ENCODE data around the gene MAPT. TPM values are rescaled to one million over a fixed set of nuclear protein-coding genes. Genes with fewer than 3 reads are reported as not detected.
"Not testable (repeated sequence)": the region's sequence is repeated elsewhere in the genome, so short reads cannot be mapped to it uniquely, and the experiment has no call there.

Gene MAPT
- total and polyA plus RNA-seq, 4 donors = 0.27 to 3.8 (median 1.8) TPM

DNA sequence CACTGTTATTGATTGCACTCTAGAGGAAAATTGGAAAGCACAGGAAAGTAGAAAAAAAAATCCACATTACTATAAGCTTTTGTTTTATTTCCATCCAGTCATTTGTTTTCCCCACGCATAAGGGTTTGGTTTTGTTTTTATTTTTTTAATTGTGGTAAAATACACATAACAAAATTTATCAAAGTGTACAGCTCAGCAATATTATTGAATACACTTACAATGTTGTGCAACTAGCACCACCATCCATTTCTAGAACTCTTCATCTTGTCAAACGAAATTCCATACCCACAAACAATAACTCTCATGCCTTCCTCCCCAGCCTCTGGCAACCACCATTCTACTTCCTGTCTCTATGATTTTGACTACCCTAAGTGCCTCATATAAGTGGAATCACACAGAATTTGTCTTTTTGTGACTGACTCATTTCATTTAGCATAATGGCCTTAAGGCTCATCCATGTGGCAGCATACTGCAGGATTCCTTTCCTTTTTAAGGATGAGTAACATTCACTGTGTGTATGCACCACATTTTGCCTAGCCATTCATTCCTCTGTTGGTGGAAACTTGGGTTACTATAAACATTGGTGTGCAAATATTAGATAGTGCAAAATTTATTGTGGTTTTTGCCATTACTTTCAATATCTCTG is 38.5 kb upstream of the MAPT start:
- WGBS, 2 donors = 63% methylated on average over 2 of the region's 2 CpGs
- Histone ChIP-seq H3K9me3 (ENCODE audit: control insufficient read depth in 4 of 4, insufficient read depth in 3 of 4, low read length in 3 of 4) (peaks cover 0 to 7% (median 0%) of the 10 kb centered on the region in 4 donors), H3K27ac (ENCODE audit: low read depth in 1 of 2, low read length in 1 of 2) (no peak overlapping the region), H3K36me3 (ENCODE audit: control insufficient read depth in 4 of 4, insufficient read depth in 4 of 4, low read length in 4 of 4) (no peaks in the 10 kb centered on the region), H3K4me3 (no peak overlapping the region), H3K27me3 (ENCODE audit: control insufficient read depth in 3 of 3, insufficient read depth in 3 of 3, low read length in 2 of 3) (peaks cover 3 to 9% (median 4%) of the 10 kb centered on the region in 3 donors), H3K4me1 (ENCODE audit: control insufficient read depth in 5 of 5, insufficient read depth in 5 of 5, low read length in 5 of 5) (no peaks in the 10 kb centered on the region), H3K9ac (ENCODE audit: insufficient read depth in 1 of 2, low read length in 2 of 2) (no peak overlapping the region)
- ATAC-seq (ENCODE audit: insufficient read depth, low FRiP score) = no peak
- TF ChIP-seq, protein P1, sequence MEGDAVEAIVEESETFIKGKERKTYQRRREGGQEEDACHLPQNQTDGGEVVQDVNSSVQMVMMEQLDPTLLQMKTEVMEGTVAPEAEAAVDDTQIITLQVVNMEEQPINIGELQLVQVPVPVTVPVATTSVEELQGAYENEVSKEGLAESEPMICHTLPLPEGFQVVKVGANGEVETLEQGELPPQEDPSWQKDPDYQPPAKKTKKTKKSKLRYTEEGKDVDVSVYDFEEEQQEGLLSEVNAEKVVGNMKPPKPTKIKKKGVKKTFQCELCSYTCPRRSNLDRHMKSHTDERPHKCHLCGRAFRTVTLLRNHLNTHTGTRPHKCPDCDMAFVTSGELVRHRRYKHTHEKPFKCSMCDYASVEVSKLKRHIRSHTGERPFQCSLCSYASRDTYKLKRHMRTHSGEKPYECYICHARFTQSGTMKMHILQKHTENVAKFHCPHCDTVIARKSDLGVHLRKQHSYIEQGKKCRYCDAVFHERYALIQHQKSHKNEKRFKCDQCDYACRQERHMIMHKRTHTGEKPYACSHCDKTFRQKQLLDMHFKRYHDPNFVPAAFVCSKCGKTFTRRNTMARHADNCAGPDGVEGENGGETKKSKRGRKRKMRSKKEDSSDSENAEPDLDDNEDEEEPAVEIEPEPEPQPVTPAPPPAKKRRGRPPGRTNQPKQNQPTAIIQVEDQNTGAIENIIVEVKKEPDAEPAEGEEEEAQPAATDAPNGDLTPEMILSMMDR (IDR thresholded peaks at IDR 0.05; ENCODE audit: control extremely low read depth, extremely low read depth) = no peak
- DNase-seq = no peak

DNA sequence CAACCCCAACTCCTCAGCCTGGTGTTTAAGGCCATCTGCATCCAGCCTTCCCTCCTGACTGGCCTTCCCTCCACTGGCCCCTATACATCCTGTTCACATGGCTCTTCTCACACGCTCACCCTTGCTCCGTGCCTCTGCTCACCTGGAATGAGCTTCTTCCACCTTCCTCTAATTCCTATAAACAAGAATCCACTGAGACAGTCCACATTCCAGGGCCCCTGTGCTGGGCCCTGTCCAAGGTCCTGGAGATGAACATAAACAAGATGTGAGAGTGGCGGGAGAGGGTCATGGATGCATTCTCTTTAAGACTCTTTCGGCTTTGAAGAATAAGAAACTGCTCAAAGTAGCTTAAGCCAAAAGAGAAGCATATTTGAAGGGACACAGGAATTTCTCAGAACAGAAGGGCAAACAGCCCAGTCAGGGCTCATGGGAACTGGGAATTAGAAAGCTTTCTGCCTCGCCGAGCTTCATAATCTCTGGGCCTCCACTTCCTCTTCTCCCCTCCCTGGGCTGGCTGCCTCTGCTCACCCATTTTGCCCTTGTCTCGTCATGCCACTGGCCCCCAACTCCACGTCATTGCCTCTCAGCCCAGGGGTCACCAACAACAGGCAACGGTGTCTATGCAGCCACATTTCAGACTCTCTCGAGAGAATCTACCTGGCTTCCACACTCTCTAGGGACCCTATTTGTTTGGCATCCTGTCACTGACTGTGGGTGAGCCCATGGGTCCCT is 36.2 kb upstream of the MAPT start:
- DNase-seq = peak; percentile 46 to 54 (median 47)
- 39 to 50% methylated on average over 10 of the region's 10 CpGs for WGBS, 2 donors
- peaks cover 0 to 4% (median 3%) of the 10 kb centered on the region in 3 donors for H3K27me3 ChIP-seq (ENCODE audit: control insufficient read depth in 3 of 3, insufficient read depth in 3 of 3, low read length in 2 of 3)
- no peaks in the 10 kb centered on the region for H3K36me3 ChIP-seq (ENCODE audit: control insufficient read depth in 4 of 4, insufficient read depth in 4 of 4, low read length in 4 of 4)
- no peak overlapping the region for H3K27ac ChIP-seq (ENCODE audit: low read depth in 1 of 2, low read length in 1 of 2)
- TF ChIP-seq, protein P1 (IDR thresholded peaks at IDR 0.05; ENCODE audit: control extremely low read depth, extremely low read depth) = no peak
- no peaks in the 10 kb centered on the region for H3K4me1 ChIP-seq (ENCODE audit: control insufficient read depth in 5 of 5, insufficient read depth in 5 of 5, low read length in 5 of 5)
- peaks cover 0 to 6% (median 0%) of the 10 kb centered on the region in 4 donors for H3K9me3 ChIP-seq (ENCODE audit: control insufficient read depth in 4 of 4, insufficient read depth in 3 of 4, low read length in 3 of 4)
- no peak overlapping the region for H3K4me3 ChIP-seq
- no peak for ATAC-seq (ENCODE audit: insufficient read depth, low FRiP score)
- no peak overlapping the region for H3K9ac ChIP-seq (ENCODE audit: insufficient read depth in 1 of 2, low read length in 2 of 2)

DNA sequence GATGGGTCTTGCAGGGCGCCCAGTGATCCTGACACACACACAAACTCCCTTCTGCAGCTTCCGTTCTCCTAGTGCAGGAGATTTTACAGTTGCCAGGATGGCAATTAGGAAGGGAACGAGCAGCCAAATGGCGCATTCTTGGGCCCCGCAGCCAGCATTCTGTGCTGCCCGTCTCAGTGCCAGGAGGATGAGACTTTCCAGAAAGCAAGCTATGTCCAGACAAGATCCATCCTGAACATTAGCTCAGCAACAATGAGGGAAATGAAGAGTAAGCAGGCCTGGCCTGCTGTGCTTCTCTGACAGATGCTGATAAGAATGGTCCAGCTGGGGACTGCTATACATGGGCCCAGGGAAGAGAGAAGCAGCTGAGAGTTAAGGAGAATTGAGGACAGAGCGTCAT is 33.2 kb upstream of the MAPT start:
- 83 to 89% methylated on average over 7 of the region's 7 CpGs for WGBS, 2 donors

DNA sequence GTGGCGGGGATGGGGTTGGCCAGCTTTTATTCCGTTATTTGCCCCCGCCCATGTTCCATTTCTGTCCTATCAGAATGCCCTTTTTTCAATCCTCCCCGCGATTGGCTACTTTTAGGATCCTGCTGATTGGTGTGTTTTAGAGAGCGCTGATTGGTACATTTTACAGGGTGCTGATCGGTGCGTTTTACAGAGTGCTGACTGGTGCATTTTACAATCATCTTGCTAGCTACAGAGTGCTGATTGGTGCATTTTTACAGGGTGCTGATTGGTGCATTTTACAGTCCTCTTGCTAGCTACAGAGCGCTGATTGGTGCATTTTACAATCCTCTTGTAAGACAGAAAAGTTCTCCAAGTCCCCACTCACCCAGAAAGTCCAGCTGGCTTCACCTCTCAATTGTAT is 32.2 kb upstream of the MAPT start:
- H3K4me1 ChIP-seq (ENCODE audit: control insufficient read depth in 5 of 5, insufficient read depth in 5 of 5, low read length in 5 of 5); H3K36me3 ChIP-seq (ENCODE audit: control insufficient read depth in 4 of 4, insufficient read depth in 4 of 4, low read length in 4 of 4); H3K4me3 ChIP-seq; DNase-seq; H3K27me3 ChIP-seq (ENCODE audit: control insufficient read depth in 3 of 3, insufficient read depth in 3 of 3, low read length in 2 of 3); H3K9ac ChIP-seq (ENCODE audit: insufficient read depth in 1 of 2, low read length in 2 of 2); ATAC-seq (ENCODE audit: insufficient read depth, low FRiP score); H3K9me3 ChIP-seq (ENCODE audit: control insufficient read depth in 4 of 4, insufficient read depth in 3 of 4, low read length in 3 of 4); H3K27ac ChIP-seq (ENCODE audit: low read depth in 1 of 2, low read length in 1 of 2): not testable (repeated sequence)
- 77 to 86% methylated on average over 9 of the region's 9 CpGs for WGBS, 2 donors

More for the DNA sequence above, 33.2 kb upstream of the MAPT start:
- H3K4me1 ChIP-seq (ENCODE audit: control insufficient read depth in 5 of 5, insufficient read depth in 5 of 5, low read length in 5 of 5) = no peaks in the 10 kb centered on the region
- no peak for DNase-seq
- H3K9me3 ChIP-seq (ENCODE audit: control insufficient read depth in 4 of 4, insufficient read depth in 3 of 4, low read length in 3 of 4) = peaks cover 0 to 2% (median 0%) of the 10 kb centered on the region in 4 donors
- peaks cover 4 to 9% (median 5%) of the 10 kb centered on the region in 3 donors for H3K27me3 ChIP-seq (ENCODE audit: control insufficient read depth in 3 of 3, insufficient read depth in 3 of 3, low read length in 2 of 3)
- H3K36me3 ChIP-seq (ENCODE audit: control insufficient read depth in 4 of 4, insufficient read depth in 4 of 4, low read length in 4 of 4) = no peaks in the 10 kb centered on the region
- no peak overlapping the region for H3K27ac ChIP-seq (ENCODE audit: low read depth in 1 of 2, low read length in 1 of 2)
- ATAC-seq (ENCODE audit: insufficient read depth, low FRiP score) = no peak
- no peak overlapping the region for H3K9ac ChIP-seq (ENCODE audit: insufficient read depth in 1 of 2, low read length in 2 of 2)
- TF ChIP-seq, protein P1 (IDR thresholded peaks at IDR 0.05; ENCODE audit: control extremely low read depth, extremely low read depth) = no peak
- H3K4me3 ChIP-seq = no peak overlapping the region

All from lung (tissue), 12 donors.